CD4-positive, alpha-beta T cell (primary cell): Measurements from ENCODE around the gene ITGB8. TPM values are rescaled to one million over a fixed set of nuclear protein-coding genes. Genes with fewer than 3 reads are reported as not detected.
A peak's percentile ranks its signal among the peaks of the same experiment; 100 is the strongest.

Experiments
- ATAC-seq: fragments of 200-7000 bp; cut with Tn5 transposase; one replicate; pipeline ENCODE4 v1.10.0; 2022; ENCODE audit warnings: mild to moderate bottlenecking; ENCODE audit not compliant: poor library complexity
- CTCF ChIA-PET: fragments of 350-600 bp; sonication (Branson Sonifier 250); formaldehyde crosslinking; loops from one replicate; lab custom pipeline; 2021; ENCODE audit warnings: antibody characterized with exemption, inconsistent platforms; lab: Charles Lee
- POLR2A ChIA-PET: fragments of 350-600 bp; sonication (Branson Sonifier 250); formaldehyde crosslinking; loops from one replicate; lab custom pipeline; 2021; ENCODE audit warnings: antibody characterized with exemption, inconsistent platforms; lab: Charles Lee
- DNase-seq, 14 experiments: peaks; one replicate each; pipeline ENCODE4 v3.0.0-alpha.2; 2013 to 2020; ENCODE audit warnings: mixed read lengths in 2 of 14
- H3K27ac ChIP-seq, 2 donors: one replicate each; pipeline versions ENCODE4 v1.5.1 to v1.7.0; 2013; ENCODE audit warnings: low read length in 2 of 2, low read depth in 1 of 2, mild to moderate bottlenecking in 1 of 2
- H3K27me3 ChIP-seq, 2 experiments: 1 replicate in 1 of 2; 2 replicates in 1 of 2; pipeline versions ENCODE4 v1.6.1 to v1.7.0; 2013; ENCODE audit warnings: low read length in 2 of 2, control low read depth in 1 of 2, mild to moderate bottlenecking in 1 of 2, moderate library complexity in 1 of 2; ENCODE audit not compliant: insufficient read depth in 2 of 2, control insufficient read depth in 1 of 2
- H3K36me3 ChIP-seq: one replicate; pipeline ENCODE4 v1.6.1; 2013; ENCODE audit warnings: low read length, control low read depth; ENCODE audit not compliant: insufficient read depth
- H3K4me1 ChIP-seq: one replicate; pipeline ENCODE4 v1.6.1; 2013; ENCODE audit warnings: low read length, control low read depth; ENCODE audit not compliant: insufficient read depth
- H3K4me3 ChIP-seq: one replicate; pipeline ENCODE4 v1.5.1; 2013; ENCODE audit warnings: mild to moderate bottlenecking, low read length, moderate library complexity
- H3K9me3 ChIP-seq, 2 experiments: 1 replicate in 1 of 2; 2 replicates in 1 of 2; pipeline versions ENCODE4 v1.6.1 to v1.7.0; 2013; ENCODE audit warnings: low read length in 2 of 2, mild to moderate bottlenecking in 2 of 2, control low read depth in 1 of 2, moderate library complexity in 1 of 2; ENCODE audit not compliant: control insufficient read depth in 1 of 2, insufficient read depth in 1 of 2
- H3K27ac Mint-ChIP-seq: one replicate; pipeline ENCODE4 v1.8.0; 2020; ENCODE audit warnings: mixed read lengths
- H3K27me3 Mint-ChIP-seq: one replicate; pipeline ENCODE4 v1.8.0; 2021; ENCODE audit warnings: mixed read lengths
- H3K36me3 Mint-ChIP-seq: one replicate; pipeline ENCODE4 v1.8.0; 2021; ENCODE audit warnings: low read depth, mixed read lengths
- H3K4me1 Mint-ChIP-seq: one replicate; pipeline ENCODE4 v1.8.0; 2021; ENCODE audit warnings: low read depth, mixed read lengths
- H3K4me3 Mint-ChIP-seq: one replicate; pipeline ENCODE4 v1.8.0; 2020; ENCODE audit warnings: mild to moderate bottlenecking, mixed read lengths
- H3K9me3 Mint-ChIP-seq: one replicate; pipeline ENCODE4 v1.8.0; 2020; ENCODE audit warnings: mixed read lengths
- intact Hi-C, 2 experiments: fragments of 100-400 bp; cut with DNase I in 1 of 2; cut with micrococcal nuclease in 1 of 2; formaldehyde crosslinking; loops; one replicate each; pipeline versions ENCODE4 v1.15.1 to v1.9.0; 2023 to 2025; cut with DNase I, micrococcal nuclease
- total RNA-seq, 174 experiments: library from RNA in 2 of 174; stranded (reverse) in 2 of 174; gene quantifications; one replicate each; pipeline ENCODE4 v1.2.3 and lab custom pipeline; 2021 to 2026
- TF ChIP-seq, protein P1 (sequence below): fragments of 200-600 bp; IDR thresholded peaks from one replicate; pipeline ENCODE4 v1.8.0; 2022; ENCODE audit warnings: antibody characterized with exemption, mild to moderate bottlenecking

Gene ITGB8
- total RNA-seq, 2 experiments from 2014 or later, result not detected

DNA sequence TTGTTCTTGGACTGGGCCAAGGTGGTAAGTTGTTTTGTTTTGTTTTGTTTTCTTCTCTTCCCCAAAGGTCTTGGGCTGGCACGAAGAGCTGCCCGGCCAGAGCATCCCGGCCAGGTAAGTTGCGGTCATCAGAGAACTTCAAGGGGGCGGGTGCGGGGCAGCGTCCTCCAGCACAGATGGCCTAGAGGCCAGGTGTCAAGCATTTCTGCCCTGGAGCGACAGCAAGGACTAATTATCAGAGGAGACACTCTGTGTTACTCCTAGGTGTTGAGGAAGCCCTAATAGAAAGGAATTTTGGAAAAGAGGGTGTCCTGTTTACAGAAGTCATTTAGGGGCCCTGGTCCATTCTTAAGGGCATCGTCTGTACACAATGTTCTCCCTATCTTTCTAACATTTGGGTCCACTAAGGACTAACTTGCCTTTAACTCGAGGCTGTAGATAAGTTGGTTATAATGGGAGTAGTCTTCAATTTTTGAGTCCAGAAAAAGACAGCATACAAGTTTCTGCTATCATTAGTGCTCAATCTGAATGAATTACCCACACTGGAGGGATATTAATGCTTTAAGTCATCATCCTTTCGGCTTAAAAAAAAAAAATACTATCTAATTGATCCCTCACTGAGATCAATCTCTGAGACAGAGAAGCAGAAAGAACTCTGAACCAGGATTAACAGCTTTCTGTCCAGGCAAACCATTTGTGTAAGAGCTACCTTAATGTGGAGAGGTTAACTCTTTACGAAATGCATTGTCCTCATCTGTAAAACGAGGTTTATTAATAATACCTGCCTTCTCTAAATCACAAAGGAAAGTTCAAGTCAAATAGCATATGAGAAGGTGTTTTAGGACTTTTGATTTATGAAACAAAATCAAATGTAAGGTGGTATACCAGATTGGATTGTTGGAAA, 1.5 kb downstream of the ITGB8 start:
- H3K4me3 ChIP-seq, result peak overlapping the region; percentile 5
- Mint-ChIP-seq H3K9me3 (no peaks in the 10 kb centered on the region), H3K4me1 (peaks cover 18% of the 10 kb centered on the region), H3K4me3 (peak overlapping the region; percentile 84), H3K27ac (no peak overlapping the region), H3K27me3 (peaks cover 58% of the 10 kb centered on the region), H3K36me3 (no peaks in the 10 kb centered on the region)
- ChIA-PET POLR2A (no interaction called here), CTCF (no interaction called here)
- TF ChIP-seq, protein P1, sequence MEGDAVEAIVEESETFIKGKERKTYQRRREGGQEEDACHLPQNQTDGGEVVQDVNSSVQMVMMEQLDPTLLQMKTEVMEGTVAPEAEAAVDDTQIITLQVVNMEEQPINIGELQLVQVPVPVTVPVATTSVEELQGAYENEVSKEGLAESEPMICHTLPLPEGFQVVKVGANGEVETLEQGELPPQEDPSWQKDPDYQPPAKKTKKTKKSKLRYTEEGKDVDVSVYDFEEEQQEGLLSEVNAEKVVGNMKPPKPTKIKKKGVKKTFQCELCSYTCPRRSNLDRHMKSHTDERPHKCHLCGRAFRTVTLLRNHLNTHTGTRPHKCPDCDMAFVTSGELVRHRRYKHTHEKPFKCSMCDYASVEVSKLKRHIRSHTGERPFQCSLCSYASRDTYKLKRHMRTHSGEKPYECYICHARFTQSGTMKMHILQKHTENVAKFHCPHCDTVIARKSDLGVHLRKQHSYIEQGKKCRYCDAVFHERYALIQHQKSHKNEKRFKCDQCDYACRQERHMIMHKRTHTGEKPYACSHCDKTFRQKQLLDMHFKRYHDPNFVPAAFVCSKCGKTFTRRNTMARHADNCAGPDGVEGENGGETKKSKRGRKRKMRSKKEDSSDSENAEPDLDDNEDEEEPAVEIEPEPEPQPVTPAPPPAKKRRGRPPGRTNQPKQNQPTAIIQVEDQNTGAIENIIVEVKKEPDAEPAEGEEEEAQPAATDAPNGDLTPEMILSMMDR, result no peak
- no peak for ATAC-seq
- H3K36me3 ChIP-seq, result no peaks in the 10 kb centered on the region
- no peak overlapping the region for H3K27ac ChIP-seq
- DNase-seq, result no peak
- H3K4me1 ChIP-seq, result peaks cover 24% of the 10 kb centered on the region
- peaks cover 23 to 42% of the 10 kb centered on the region in 2 experiments for H3K27me3 ChIP-seq
- peaks cover 0 to 16% of the 10 kb centered on the region in 2 experiments for H3K9me3 ChIP-seq
- intact Hi-C loops, result no loop called here

DNA sequence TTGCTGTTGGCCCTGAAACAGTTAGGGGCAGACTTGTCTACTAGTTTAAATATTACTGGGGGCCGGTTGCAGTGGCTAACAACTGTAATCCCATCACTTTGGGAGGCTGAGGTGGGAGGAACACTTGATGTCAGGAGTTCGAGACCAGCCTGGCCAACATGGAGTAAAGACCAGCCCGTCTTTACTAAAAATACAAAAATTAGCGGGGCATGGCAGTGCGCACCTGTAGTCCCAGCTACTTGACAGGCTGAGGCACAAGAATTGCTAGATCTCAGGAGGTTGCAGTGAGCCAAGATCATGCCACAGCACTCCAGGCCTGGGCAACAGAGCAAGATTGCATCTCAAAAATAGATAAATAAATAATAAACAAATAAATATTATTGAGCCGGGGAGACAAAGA, 7.6 kb downstream of the ITGB8 start:
- no peak overlapping the region for H3K4me3 Mint-ChIP-seq
- Histone ChIP-seq H3K36me3 (no peaks in the 10 kb centered on the region), H3K4me3 (no peak overlapping the region), H3K27me3 (no peaks in the 10 kb centered on the region), H3K27ac (no peak overlapping the region), H3K4me1 (no peaks in the 10 kb centered on the region), H3K9me3 (no peaks in the 10 kb centered on the region)
- H3K9me3 Mint-ChIP-seq, result no peaks in the 10 kb centered on the region
- DNase-seq (no peak), ATAC-seq (no peak)
- intact Hi-C loops, result no loop called here
- TF ChIP-seq, protein P1, result no peak
- H3K4me1 Mint-ChIP-seq, result no peaks in the 10 kb centered on the region
- ChIA-PET POLR2A (no interaction called here), CTCF (no interaction called here)
- H3K27me3 Mint-ChIP-seq, result peaks cover 37% of the 10 kb centered on the region
- no peaks in the 10 kb centered on the region for H3K36me3 Mint-ChIP-seq
- H3K27ac Mint-ChIP-seq, result no peak overlapping the region

DNA sequence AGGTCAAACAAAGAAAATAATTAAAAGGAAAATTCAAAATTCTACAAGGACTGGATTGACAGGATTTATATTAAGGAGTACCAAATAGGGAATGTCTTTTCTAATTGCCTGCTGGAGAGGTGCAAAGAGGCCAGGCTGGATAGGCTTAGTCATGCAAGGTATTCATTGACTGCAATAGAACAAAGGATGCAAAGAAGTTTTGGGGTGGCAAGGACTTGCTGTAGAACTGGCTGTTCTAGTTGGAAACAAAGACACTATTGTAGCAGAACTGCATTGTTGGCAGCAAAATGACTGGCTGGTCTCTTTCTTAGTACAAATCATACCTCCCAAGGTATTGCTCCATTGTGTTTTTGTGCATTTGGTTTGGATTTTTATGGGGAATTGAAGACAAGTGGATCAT, 10.1 kb downstream of the ITGB8 start:
- DNase-seq (no peak), ATAC-seq (no peak)
- Mint-ChIP-seq H3K4me1 (no peaks in the 10 kb centered on the region), H3K27me3 (peaks cover 19% of the 10 kb centered on the region), H3K4me3 (no peak overlapping the region), H3K9me3 (no peaks in the 10 kb centered on the region), H3K27ac (no peak overlapping the region), H3K36me3 (no peaks in the 10 kb centered on the region)
- H3K27ac ChIP-seq, result no peak overlapping the region
- TF ChIP-seq, protein P1, result no peak
- POLR2A ChIA-PET, result no interaction called here
- CTCF ChIA-PET, result no interaction called here
- no peaks in the 10 kb centered on the region for H3K36me3 ChIP-seq
- no peaks in the 10 kb centered on the region for H3K4me1 ChIP-seq
- intact Hi-C loops, result no loop called here
- no peaks in the 10 kb centered on the region for H3K9me3 ChIP-seq
- no peaks in the 10 kb centered on the region for H3K27me3 ChIP-seq
- H3K4me3 ChIP-seq, result no peak overlapping the region
